Neural cell (in vitro differentiated cells): ENCODE data around the gene FOXD2.

Source experiments
- EZH2 ChIP-seq: fragments of 200-600, 300-800 bp; shearing (Covaris generic), sonication (generic); IDR thresholded peaks from 2 replicates; pipeline ENCODE4 v1.6.1; 2014; ENCODE audit warnings: antibody characterized with exemption, low read length, borderline replicate concordance, mild to moderate bottlenecking; ENCODE audit not compliant: insufficient read depth, poor library complexity, severe bottlenecking
- POLR2AphosphoS5 ChIP-seq: IDR thresholded peaks from 2 replicates; pipeline ENCODE4 v1.6.1; 2012
- RAD21 ChIP-seq: fragments of 450-650 bp; conservative IDR thresholded peaks from 2 replicates; pipeline ENCODE4 v1.6.1; 2014; ENCODE audit warnings: antibody characterized with exemption, mild to moderate bottlenecking, moderate library complexity
- SMC3 ChIP-seq: fragments of 450-650 bp; conservative IDR thresholded peaks from 2 replicates; pipeline ENCODE4 v1.6.1; 2014; ENCODE audit warnings: antibody characterized with exemption, mild to moderate bottlenecking, moderate library complexity; ENCODE audit not compliant: poor library complexity
- TF ChIP-seq, protein P1 (sequence below): fragments of 450-650 bp; IDR thresholded peaks from 2 replicates; pipeline ENCODE4 v1.5.1; 2014; ENCODE audit warnings: antibody characterized with exemption, mild to moderate bottlenecking, moderate library complexity; ENCODE audit not compliant: poor library complexity, severe bottlenecking

GRCh38 chr1:47477595-47478080 lies 39.8 kb downstream of the FOXD2 start:
- TF ChIP-seq RAD21 (no peak), EZH2 (no peak), POLR2AphosphoS5 (no peak), SMC3 (no peak)
- TF ChIP-seq, protein P1, sequence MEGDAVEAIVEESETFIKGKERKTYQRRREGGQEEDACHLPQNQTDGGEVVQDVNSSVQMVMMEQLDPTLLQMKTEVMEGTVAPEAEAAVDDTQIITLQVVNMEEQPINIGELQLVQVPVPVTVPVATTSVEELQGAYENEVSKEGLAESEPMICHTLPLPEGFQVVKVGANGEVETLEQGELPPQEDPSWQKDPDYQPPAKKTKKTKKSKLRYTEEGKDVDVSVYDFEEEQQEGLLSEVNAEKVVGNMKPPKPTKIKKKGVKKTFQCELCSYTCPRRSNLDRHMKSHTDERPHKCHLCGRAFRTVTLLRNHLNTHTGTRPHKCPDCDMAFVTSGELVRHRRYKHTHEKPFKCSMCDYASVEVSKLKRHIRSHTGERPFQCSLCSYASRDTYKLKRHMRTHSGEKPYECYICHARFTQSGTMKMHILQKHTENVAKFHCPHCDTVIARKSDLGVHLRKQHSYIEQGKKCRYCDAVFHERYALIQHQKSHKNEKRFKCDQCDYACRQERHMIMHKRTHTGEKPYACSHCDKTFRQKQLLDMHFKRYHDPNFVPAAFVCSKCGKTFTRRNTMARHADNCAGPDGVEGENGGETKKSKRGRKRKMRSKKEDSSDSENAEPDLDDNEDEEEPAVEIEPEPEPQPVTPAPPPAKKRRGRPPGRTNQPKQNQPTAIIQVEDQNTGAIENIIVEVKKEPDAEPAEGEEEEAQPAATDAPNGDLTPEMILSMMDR = no peak
